Transverse colon (tissue), 4 donors: ENCODE data around the gene OFD1.

ENCODE experiments used
- CTCF ChIP-seq, 5 experiments: fragments of 200-600 bp in 3 of 5; fragments of 450-650 bp in 2 of 5; sonication (generic) in 3 of 5; IDR thresholded peaks; 1 replicate in 2 of 5; 2 replicates in 3 of 5; pipeline ENCODE4 v1.5.1; 2016 to 2017; ENCODE audit warnings: antibody characterized with exemption in 5 of 5, inconsistent platforms in 3 of 5, mild to moderate bottlenecking in 2 of 5, moderate library complexity in 1 of 5
- EP300 ChIP-seq: sonication (generic); formaldehyde crosslinking; IDR thresholded peaks from one replicate; pipeline ENCODE4 v1.6.1; 2017; ENCODE audit warnings: antibody characterized with exemption, low read depth
- POLR2A ChIP-seq: fragments of 450-650 bp; IDR thresholded peaks from one replicate; pipeline ENCODE4 v1.6.1; 2016; ENCODE audit warnings: antibody characterized with exemption, mild to moderate bottlenecking, moderate library complexity
- POLR2AphosphoS5 ChIP-seq, 3 donors: sonication (generic); formaldehyde crosslinking; IDR thresholded peaks; one replicate each; pipeline ENCODE4 v1.6.1; 2016; ENCODE audit warnings: antibody characterized with exemption in 3 of 3

GRCh38 chrX:13754765-13755164, 20.2 kb downstream of the OFD1 start:
- TF ChIP-seq POLR2A = no peak
- TF ChIP-seq CTCF (IDR thresholded peaks at IDR 0.05) = no peak
- no peak for TF ChIP-seq POLR2AphosphoS5 (IDR thresholded peaks at IDR 0.05)
- TF ChIP-seq EP300 = no peak
